CD4-positive, alpha-beta T cell (primary cell): ENCODE results near the gene NNT. TPM values are rescaled to one million over a fixed set of nuclear protein-coding genes. Genes with fewer than 3 reads are reported as not detected.

ENCODE experiments used
- ATAC-seq: fragments of 200-7000 bp; cut with Tn5 transposase; one replicate; pipeline ENCODE4 v1.10.0; 2022; ENCODE audit warnings: mild to moderate bottlenecking; ENCODE audit not compliant: poor library complexity
- CTCF ChIA-PET: fragments of 350-600 bp; sonication (Branson Sonifier 250); formaldehyde crosslinking; loops from one replicate; lab custom pipeline; 2021; ENCODE audit warnings: antibody characterized with exemption, inconsistent platforms; lab: Charles Lee
- POLR2A ChIA-PET: fragments of 350-600 bp; sonication (Branson Sonifier 250); formaldehyde crosslinking; loops from one replicate; lab custom pipeline; 2021; ENCODE audit warnings: antibody characterized with exemption, inconsistent platforms; lab: Charles Lee
- DNase-seq, 14 experiments: peaks; one replicate each; pipeline ENCODE4 v3.0.0-alpha.2; 2013 to 2020; ENCODE audit warnings: mixed read lengths in 2 of 14
- H3K27ac ChIP-seq, 2 donors: one replicate each; pipeline versions ENCODE4 v1.5.1 to v1.7.0; 2013; ENCODE audit warnings: low read length in 2 of 2, low read depth in 1 of 2, mild to moderate bottlenecking in 1 of 2
- H3K27me3 ChIP-seq, 2 experiments: 1 replicate in 1 of 2; 2 replicates in 1 of 2; pipeline versions ENCODE4 v1.6.1 to v1.7.0; 2013; ENCODE audit warnings: low read length in 2 of 2, control low read depth in 1 of 2, mild to moderate bottlenecking in 1 of 2, moderate library complexity in 1 of 2; ENCODE audit not compliant: insufficient read depth in 2 of 2, control insufficient read depth in 1 of 2
- H3K36me3 ChIP-seq: one replicate; pipeline ENCODE4 v1.6.1; 2013; ENCODE audit warnings: low read length, control low read depth; ENCODE audit not compliant: insufficient read depth
- H3K4me1 ChIP-seq: one replicate; pipeline ENCODE4 v1.6.1; 2013; ENCODE audit warnings: low read length, control low read depth; ENCODE audit not compliant: insufficient read depth
- H3K4me3 ChIP-seq: one replicate; pipeline ENCODE4 v1.5.1; 2013; ENCODE audit warnings: mild to moderate bottlenecking, low read length, moderate library complexity
- H3K9me3 ChIP-seq, 2 experiments: 1 replicate in 1 of 2; 2 replicates in 1 of 2; pipeline versions ENCODE4 v1.6.1 to v1.7.0; 2013; ENCODE audit warnings: low read length in 2 of 2, mild to moderate bottlenecking in 2 of 2, control low read depth in 1 of 2, moderate library complexity in 1 of 2; ENCODE audit not compliant: control insufficient read depth in 1 of 2, insufficient read depth in 1 of 2
- H3K27ac Mint-ChIP-seq: one replicate; pipeline ENCODE4 v1.8.0; 2020; ENCODE audit warnings: mixed read lengths
- H3K27me3 Mint-ChIP-seq: one replicate; pipeline ENCODE4 v1.8.0; 2021; ENCODE audit warnings: mixed read lengths
- H3K36me3 Mint-ChIP-seq: one replicate; pipeline ENCODE4 v1.8.0; 2021; ENCODE audit warnings: low read depth, mixed read lengths
- H3K4me1 Mint-ChIP-seq: one replicate; pipeline ENCODE4 v1.8.0; 2021; ENCODE audit warnings: low read depth, mixed read lengths
- H3K4me3 Mint-ChIP-seq: one replicate; pipeline ENCODE4 v1.8.0; 2020; ENCODE audit warnings: mild to moderate bottlenecking, mixed read lengths
- H3K9me3 Mint-ChIP-seq: one replicate; pipeline ENCODE4 v1.8.0; 2020; ENCODE audit warnings: mixed read lengths
- intact Hi-C, 2 experiments: fragments of 100-400 bp; cut with DNase I in 1 of 2; cut with micrococcal nuclease in 1 of 2; formaldehyde crosslinking; loops; one replicate each; pipeline versions ENCODE4 v1.15.1 to v1.9.0; 2023 to 2025; cut with DNase I, micrococcal nuclease
- total RNA-seq, 174 experiments: library from RNA in 2 of 174; stranded (reverse) in 2 of 174; gene quantifications; one replicate each; pipeline ENCODE4 v1.2.3 and lab custom pipeline; 2021 to 2026
- TF ChIP-seq, protein P1 (sequence below): fragments of 200-600 bp; IDR thresholded peaks from one replicate; pipeline ENCODE4 v1.8.0; 2022; ENCODE audit warnings: antibody characterized with exemption, mild to moderate bottlenecking

NNT gene
- total RNA-seq, 2 experiments from 2014 or later = 22.3 to 23.5 TPM

DNA sequence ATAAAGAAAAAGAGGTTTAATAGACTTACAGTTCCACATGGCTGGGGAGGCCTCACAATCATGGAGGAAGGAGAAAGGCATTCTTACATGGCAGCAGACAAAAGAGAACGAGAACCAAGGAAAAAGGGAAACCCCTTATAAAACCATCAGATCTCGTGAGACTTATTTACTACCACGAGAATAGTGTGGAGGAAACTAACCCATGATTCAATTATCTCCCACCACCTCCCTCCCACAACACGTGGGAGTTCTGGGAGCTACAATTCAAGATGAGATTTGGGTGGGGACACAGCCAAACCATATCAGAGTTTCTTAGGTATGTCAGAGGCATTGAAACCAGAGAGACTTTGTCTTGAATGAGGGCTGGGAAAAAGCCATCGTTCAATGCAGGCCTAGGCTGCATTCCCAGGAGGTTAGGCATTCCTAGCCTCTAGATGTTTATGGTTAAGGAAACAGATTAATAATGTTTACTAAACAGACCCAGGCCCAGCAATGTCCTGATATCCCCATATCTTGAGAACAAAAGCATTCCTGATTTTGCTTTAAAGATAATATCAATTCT, 38.6 kb upstream of the NNT start:
- no peak for ATAC-seq
- H3K36me3 Mint-ChIP-seq = no peaks in the 10 kb centered on the region
- Histone ChIP-seq H3K4me1 (no peaks in the 10 kb centered on the region), H3K4me3 (no peak overlapping the region), H3K9me3 (no peaks in the 10 kb centered on the region), H3K27me3 (no peaks in the 10 kb centered on the region), H3K27ac (no peak overlapping the region), H3K36me3 (no peaks in the 10 kb centered on the region)
- POLR2A ChIA-PET = no interaction called here
- DNase-seq = no peak
- H3K27me3 Mint-ChIP-seq = peaks cover 11% of the 10 kb centered on the region
- H3K4me3 Mint-ChIP-seq = no peak overlapping the region
- TF ChIP-seq, protein P1, sequence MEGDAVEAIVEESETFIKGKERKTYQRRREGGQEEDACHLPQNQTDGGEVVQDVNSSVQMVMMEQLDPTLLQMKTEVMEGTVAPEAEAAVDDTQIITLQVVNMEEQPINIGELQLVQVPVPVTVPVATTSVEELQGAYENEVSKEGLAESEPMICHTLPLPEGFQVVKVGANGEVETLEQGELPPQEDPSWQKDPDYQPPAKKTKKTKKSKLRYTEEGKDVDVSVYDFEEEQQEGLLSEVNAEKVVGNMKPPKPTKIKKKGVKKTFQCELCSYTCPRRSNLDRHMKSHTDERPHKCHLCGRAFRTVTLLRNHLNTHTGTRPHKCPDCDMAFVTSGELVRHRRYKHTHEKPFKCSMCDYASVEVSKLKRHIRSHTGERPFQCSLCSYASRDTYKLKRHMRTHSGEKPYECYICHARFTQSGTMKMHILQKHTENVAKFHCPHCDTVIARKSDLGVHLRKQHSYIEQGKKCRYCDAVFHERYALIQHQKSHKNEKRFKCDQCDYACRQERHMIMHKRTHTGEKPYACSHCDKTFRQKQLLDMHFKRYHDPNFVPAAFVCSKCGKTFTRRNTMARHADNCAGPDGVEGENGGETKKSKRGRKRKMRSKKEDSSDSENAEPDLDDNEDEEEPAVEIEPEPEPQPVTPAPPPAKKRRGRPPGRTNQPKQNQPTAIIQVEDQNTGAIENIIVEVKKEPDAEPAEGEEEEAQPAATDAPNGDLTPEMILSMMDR = no peak
- no peak overlapping the region for H3K27ac Mint-ChIP-seq
- H3K4me1 Mint-ChIP-seq = no peaks in the 10 kb centered on the region
- intact Hi-C loops = no loop called here
- no peaks in the 10 kb centered on the region for H3K9me3 Mint-ChIP-seq
- CTCF ChIA-PET = no interaction called here

GRCh38 chr5:43565043-43565442, 37.9 kb upstream of the NNT start:
- CTCF ChIA-PET = no interaction called here
- Mint-ChIP-seq H3K27me3 (peaks cover 11% of the 10 kb centered on the region), H3K4me1 (no peaks in the 10 kb centered on the region), H3K27ac (no peak overlapping the region), H3K4me3 (no peak overlapping the region), H3K9me3 (no peaks in the 10 kb centered on the region), H3K36me3 (no peaks in the 10 kb centered on the region)
- intact Hi-C loops = no loop called here
- ATAC-seq = no peak
- no peaks in the 10 kb centered on the region for H3K4me1 ChIP-seq
- POLR2A ChIA-PET = no interaction called here
- no peaks in the 10 kb centered on the region for H3K36me3 ChIP-seq
- DNase-seq = no peak
- no peaks in the 10 kb centered on the region for H3K27me3 ChIP-seq
- H3K4me3 ChIP-seq = no peak overlapping the region
- H3K27ac ChIP-seq = no peak overlapping the region
- TF ChIP-seq, protein P1 = no peak
- H3K9me3 ChIP-seq = no peaks in the 10 kb centered on the region

GRCh38 chr5:43567967-43568366, 35.0 kb upstream of the NNT start:
- intact Hi-C loops = no loop called here
- Mint-ChIP-seq H3K4me1 (no peaks in the 10 kb centered on the region), H3K4me3 (no peak overlapping the region), H3K27ac (no peak overlapping the region), H3K9me3 (no peaks in the 10 kb centered on the region), H3K36me3 (no peaks in the 10 kb centered on the region), H3K27me3 (no peaks in the 10 kb centered on the region)
- Histone ChIP-seq H3K27me3 (no peaks in the 10 kb centered on the region), H3K4me1 (no peaks in the 10 kb centered on the region), H3K27ac (no peak overlapping the region), H3K4me3 (no peak overlapping the region), H3K36me3 (no peaks in the 10 kb centered on the region), H3K9me3 (no peaks in the 10 kb centered on the region)
- DNase-seq (no peak), ATAC-seq (no peak)
- CTCF ChIA-PET = interaction anchor here (1.0 kb wide), 1 partner anchor 8 kb away, joined by 3 read pairs; no protein-coding TSS in a partner anchor
- TF ChIP-seq, protein P1 = no peak
- POLR2A ChIA-PET = interaction anchor here (1.0 kb wide), 1 partner anchor 10 kb away, joined by 4 read pairs; no protein-coding TSS in a partner anchor
